ENCODE data around the gene KCNC3.
A peak's percentile ranks its signal among the peaks of the same experiment; 100 is the strongest.

The KCNC3 gene

GRCh38 chr19:50314724-50315708 is 14.2 kb downstream of the KCNC3 start:
- Histone ChIP-seq H3K9me3 (ENCODE audit: control insufficient read depth, insufficient read depth, low read length) (no peaks in the 10 kb centered on the region), H3K27ac (ENCODE audit: low read depth, low read length) (no peak overlapping the region), H4K20me1 (ENCODE audit: control insufficient read depth, insufficient read depth, low read depth, low read length) (no peaks in the 10 kb centered on the region), H3K9me2 (replicated peaks; ENCODE audit: control insufficient read depth, low read length) (no peaks in the 10 kb centered on the region), H3K36me3 (ENCODE audit: control insufficient read depth, low read length) (no peaks in the 10 kb centered on the region), H3K27me3 (ENCODE audit: control insufficient read depth, low read length) (peaks cover 50% of the 10 kb centered on the region), H3K4me2 (ENCODE audit: low read length) (no peak overlapping the region), H3F3A (ENCODE audit: control insufficient read depth, insufficient read depth) (no peaks in the 10 kb centered on the region; the same call in 1 of the 2 replicates), H3K4me1 (ENCODE audit: control insufficient read depth, low read length) (peaks cover 13% of the 10 kb centered on the region), H3K4me3 (ENCODE audit: low read length) (no peak overlapping the region), H3K79me2 (ENCODE audit: control insufficient read depth, low read length) (no peaks in the 10 kb centered on the region)
- TF ChIP-seq CTCF (IDR thresholded peaks at IDR 0.05; ENCODE audit: low read depth, low read length, poor library complexity, severe bottlenecking) = no peak
- no peak for TF ChIP-seq EZH2phosphoT487 (IDR thresholded peaks at IDR 0.05; ENCODE audit: borderline replicate concordance, low read length)

- no peaks in the 10 kb centered on the region for H3K9me2 ChIP-seq (replicated peaks; ENCODE audit: control insufficient read depth, low read length)
- H4K20me1 ChIP-seq (ENCODE audit: control insufficient read depth, insufficient read depth, low read depth, low read length) = no peaks in the 10 kb centered on the region
- TF ChIP-seq CTCF (IDR thresholded peaks at IDR 0.05; ENCODE audit: low read depth, low read length, poor library complexity, severe bottlenecking) (no peak), EZH2phosphoT487 (IDR thresholded peaks at IDR 0.05; ENCODE audit: borderline replicate concordance, low read length) (no peak)
- H3K9me3 ChIP-seq (ENCODE audit: control insufficient read depth, insufficient read depth, low read length) = no peaks in the 10 kb centered on the region
- H3F3A ChIP-seq (ENCODE audit: control insufficient read depth, insufficient read depth) = no peaks in the 10 kb centered on the region; the same call in 1 of the 2 replicates
- H3K4me3 ChIP-seq (ENCODE audit: low read length) = no peak overlapping the region
- peaks cover 13% of the 10 kb centered on the region for H3K4me1 ChIP-seq (ENCODE audit: control insufficient read depth, low read length)
- H3K27ac ChIP-seq (ENCODE audit: low read depth, low read length) = no peak overlapping the region
- peaks cover 54% of the 10 kb centered on the region for H3K27me3 ChIP-seq (ENCODE audit: control insufficient read depth, low read length)
- H3K36me3 ChIP-seq (ENCODE audit: control insufficient read depth, low read length) = no peaks in the 10 kb centered on the region
- no peak overlapping the region for H3K4me2 ChIP-seq (ENCODE audit: low read length)
- H3K79me2 ChIP-seq (ENCODE audit: control insufficient read depth, low read length) = no peaks in the 10 kb centered on the region
Observed at GRCh38 chr19:50313812-50314536, 15.2 kb downstream of the KCNC3 start.

GRCh38 chr19:50312967-50313811 is 16.0 kb downstream of the KCNC3 start:
- H3K27me3 ChIP-seq (ENCODE audit: control insufficient read depth, low read length) = peaks cover 58% of the 10 kb centered on the region
- H3K36me3 ChIP-seq (ENCODE audit: control insufficient read depth, low read length) = no peaks in the 10 kb centered on the region
- no peaks in the 10 kb centered on the region for H3K79me2 ChIP-seq (ENCODE audit: control insufficient read depth, low read length)
- no peaks in the 10 kb centered on the region for H3K9me2 ChIP-seq (replicated peaks; ENCODE audit: control insufficient read depth, low read length)
- no peaks in the 10 kb centered on the region for H3K9me3 ChIP-seq (ENCODE audit: control insufficient read depth, insufficient read depth, low read length)
- no peak overlapping the region for H3K27ac ChIP-seq (ENCODE audit: low read depth, low read length)
- TF ChIP-seq CTCF (IDR thresholded peaks at IDR 0.05; ENCODE audit: low read depth, low read length, poor library complexity, severe bottlenecking) = no peak
- no peak overlapping the region for H3K4me3 ChIP-seq (ENCODE audit: low read length)
- H3K4me1 ChIP-seq (ENCODE audit: control insufficient read depth, low read length) = peaks cover 13% of the 10 kb centered on the region
- H3F3A ChIP-seq (ENCODE audit: control insufficient read depth, insufficient read depth) = no peaks in the 10 kb centered on the region; the same call in 1 of the 2 replicates
- no peaks in the 10 kb centered on the region for H4K20me1 ChIP-seq (ENCODE audit: control insufficient read depth, insufficient read depth, low read depth, low read length)
- peak overlapping the region; percentile 59; the same call in 1 of the 2 replicates for H3K4me2 ChIP-seq (ENCODE audit: low read length)

Data from DOHH2 (cell line).